HFFc6 (cell line): ENCODE results near the gene SCARB1. TPM values are rescaled to one million over a fixed set of nuclear protein-coding genes. Genes with fewer than 3 reads are reported as not detected.

Experiments used
- DNase-seq: peaks from one replicate; pipeline ENCODE4 v3.0.0-alpha.2; 2018
- H3K27ac Mint-ChIP-seq: 2 replicates; pipeline ENCODE4 v1.8.0; 2020; ENCODE audit warnings: mild to moderate bottlenecking, mixed read lengths
- H3K27me3 Mint-ChIP-seq: 2 replicates; pipeline ENCODE4 v1.8.0; 2021; ENCODE audit warnings: mild to moderate bottlenecking, moderate library complexity, mixed read lengths; ENCODE audit not compliant: insufficient read depth
- H3K36me3 Mint-ChIP-seq: 2 replicates; pipeline ENCODE4 v1.8.0; 2021; ENCODE audit warnings: low read depth, mixed read lengths
- H3K4me1 Mint-ChIP-seq: 2 replicates; pipeline ENCODE4 v1.8.0; 2020; ENCODE audit warnings: low read depth, mixed read lengths
- H3K4me3 Mint-ChIP-seq: 2 replicates; pipeline ENCODE4 v1.8.0; 2020; ENCODE audit warnings: mild to moderate bottlenecking, moderate library complexity, mixed read lengths
- H3K9me3 Mint-ChIP-seq: 2 replicates; pipeline ENCODE4 v1.8.0; 2020; ENCODE audit warnings: mild to moderate bottlenecking, mixed read lengths
- CTCF ChIP-seq: fragments of 200-600 bp; sonication (generic); IDR thresholded peaks from 2 replicates; pipeline ENCODE4 v1.5.0; 2021; ENCODE audit warnings: antibody characterized with exemption, mild to moderate bottlenecking
- total RNA-seq, 6 experiments: library from RNA; stranded (reverse); fragmentation: NEBNext Ultra II Directional; extraction: Animal tissue kit (Norgen Biotek cat#: 25700); gene quantifications; 2 replicates in 1 of 6; 3 replicates in 5 of 6; pipeline ENCODE4 v1.2.3, GENCODE V29; 2021

Gene SCARB1
- total RNA-seq, 6 experiments from 2014 or later: 34.8 to 46.3 (median 36.8) TPM

GRCh38 chr12:124771462-124772288 lies 92.0 kb downstream of the SCARB1 start:
- peak overlapping the region; percentile 22; the same call in 1 of the 2 replicates for H3K4me3 Mint-ChIP-seq
- no peak overlapping the region for H3K27ac Mint-ChIP-seq
- peak; percentile 99 for TF ChIP-seq CTCF
- no peaks in the 10 kb centered on the region for H3K9me3 Mint-ChIP-seq
- DNase-seq: peak; percentile 36
- peaks cover 64% of the 10 kb centered on the region for H3K4me1 Mint-ChIP-seq
- H3K27me3 Mint-ChIP-seq: no peaks in the 10 kb centered on the region; the same call in 1 of the 2 replicates
- H3K36me3 Mint-ChIP-seq: no peaks in the 10 kb centered on the region

GRCh38 chr12:124770728-124771127 lies 92.9 kb downstream of the SCARB1 start:
- Mint-ChIP-seq H3K4me3 (no peak overlapping the region), H3K4me1 (peaks cover 66% of the 10 kb centered on the region), H3K36me3 (no peaks in the 10 kb centered on the region), H3K27me3 (no peaks in the 10 kb centered on the region; the same call in 1 of the 2 replicates), H3K9me3 (peaks cover under 1% of the 10 kb centered on the region; the same call in 1 of the 2 replicates), H3K27ac (no peak overlapping the region)
- DNase-seq: no peak
- TF ChIP-seq CTCF: no peak

DNA sequence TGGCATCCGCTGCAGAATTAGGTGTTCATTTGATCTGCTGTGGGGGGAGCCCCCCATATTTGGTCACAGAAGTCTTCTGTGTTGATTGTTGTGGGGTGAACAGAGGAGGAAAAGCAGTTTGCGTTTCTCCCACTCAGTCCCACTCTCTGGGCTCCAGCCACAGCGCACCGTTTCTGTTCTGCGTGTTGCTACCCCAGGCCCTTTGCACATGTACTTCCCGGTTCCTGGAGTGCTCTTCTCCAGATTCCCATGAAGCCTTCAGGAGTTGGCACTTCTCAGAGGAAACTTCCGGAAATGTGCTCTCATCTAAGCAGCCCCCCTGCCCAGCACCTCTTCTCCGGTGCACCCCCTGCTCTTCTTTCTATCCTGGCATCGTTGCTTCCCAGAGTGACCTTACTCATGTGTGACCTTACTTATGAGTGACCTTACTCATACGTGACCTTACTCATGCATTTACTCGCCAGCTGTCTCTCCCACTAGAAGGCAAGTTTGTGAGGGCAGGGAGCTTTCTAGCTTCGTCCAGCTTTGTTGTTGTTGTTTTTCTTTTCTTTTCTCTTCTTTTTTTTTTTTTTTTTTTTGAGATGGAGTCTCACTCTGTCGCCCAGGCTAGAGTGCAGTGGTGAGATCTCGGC lies 93.7 kb downstream of the SCARB1 start:
- TF ChIP-seq CTCF: no peak
- Mint-ChIP-seq H3K4me1 (peaks cover 66% of the 10 kb centered on the region), H3K27ac (no peak overlapping the region), H3K9me3 (peaks cover 7% of the 10 kb centered on the region), H3K27me3 (no peaks in the 10 kb centered on the region; the same call in none of the 2 replicates), H3K36me3 (peaks cover 6% of the 10 kb centered on the region; the same call in 1 of the 2 replicates), H3K4me3 (no peak overlapping the region)
- no peak for DNase-seq

DNA sequence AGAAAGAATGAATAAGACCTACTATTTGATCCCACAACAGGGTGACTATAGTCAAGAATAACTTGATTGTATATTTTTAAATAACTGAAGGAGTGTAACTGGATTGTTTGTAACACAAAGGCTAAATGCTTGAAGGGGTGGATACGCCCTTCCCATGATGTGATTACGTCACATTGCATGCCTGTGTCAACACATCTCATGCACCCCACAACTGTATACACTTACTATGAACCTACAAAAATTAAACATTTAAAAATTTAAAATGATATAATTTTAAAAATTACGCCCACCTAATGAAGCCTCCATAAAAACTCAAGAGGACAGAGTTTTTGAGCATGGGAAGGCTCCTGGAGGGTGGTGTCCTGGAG lies 94.5 kb downstream of the SCARB1 start:
- Mint-ChIP-seq H3K4me1 (peaks cover 65% of the 10 kb centered on the region), H3K27me3 (peaks cover 2% of the 10 kb centered on the region), H3K27ac (peak overlapping the region; percentile 81), H3K9me3 (peaks cover 15% of the 10 kb centered on the region), H3K36me3 (peaks cover 12% of the 10 kb centered on the region), H3K4me3 (peak overlapping the region; percentile 45)
- no peak for DNase-seq
- TF ChIP-seq CTCF: no peak

GRCh38 chr12:124768452-124769162 lies 95.1 kb downstream of the SCARB1 start:
- peaks cover 17% of the 10 kb centered on the region for H3K9me3 Mint-ChIP-seq
- H3K36me3 Mint-ChIP-seq: peaks cover 14% of the 10 kb centered on the region
- DNase-seq: no peak
- peaks cover 2% of the 10 kb centered on the region for H3K27me3 Mint-ChIP-seq
- no peak for TF ChIP-seq CTCF
- H3K27ac Mint-ChIP-seq: peak overlapping the region; percentile 81
- peak overlapping the region; percentile 45 for H3K4me3 Mint-ChIP-seq
- H3K4me1 Mint-ChIP-seq: peaks cover 64% of the 10 kb centered on the region
